ENCODE data around the gene TMEM242. TPM values are rescaled to one million over a fixed set of nuclear protein-coding genes. Genes with fewer than 3 reads are reported as not detected.

Gene TMEM242
- total and polyA plus RNA-seq, 2 of the 8 experiments (the other 6 are each of a cell fraction or from before 2014, with no cell fraction given) = 2.4 to 9.0 TPM

- TF ChIP-seq CHD7 (IDR thresholded peaks at IDR 0.05; ENCODE audit: insufficient replicate concordance, low read length) = no peak
- TF ChIP-seq PHF8 (conservative IDR thresholded peaks at IDR 0.05; ENCODE audit: low read depth, low read length) = no peak
- TF ChIP-seq SUZ12 (IDR thresholded peaks at IDR 0.05; ENCODE audit: low read length) = no peak
- no peak for TF ChIP-seq TBP (IDR thresholded peaks at IDR 0.05; ENCODE audit: low read depth, low read length)
- TF ChIP-seq HDAC2 (IDR thresholded peaks at IDR 0.05; ENCODE audit: borderline replicate concordance in 1 of 2, low read depth in 2 of 2, low read length in 2 of 2) = no peak
- no peak for TF ChIP-seq USF2 (IDR thresholded peaks at IDR 0.05; ENCODE audit: low read length)
- no peak for TF ChIP-seq CBX8 (IDR thresholded peaks at IDR 0.05; ENCODE audit: borderline replicate concordance, low read depth, low read length)
- TF ChIP-seq CHD1 (IDR thresholded peaks at IDR 0.05; ENCODE audit: low read depth, low read length) = no peak
- TF ChIP-seq BRCA1 (IDR thresholded peaks at IDR 0.05; ENCODE audit: low read depth, low read length) = no peak
These were observed 36.0 kb downstream of the TMEM242 start (continued) for GRCh38 chr6:157287247-157287850.

All from H1 (cell line).